Measurements from ENCODE around the gene EIF3J. TPM values are rescaled to one million over a fixed set of nuclear protein-coding genes. Genes with fewer than 3 reads are reported as not detected.

Gene EIF3J
- total RNA-seq, 1 experiment from 2014 or later, result 76.1 TPM

- TF ChIP-seq, protein P1, sequence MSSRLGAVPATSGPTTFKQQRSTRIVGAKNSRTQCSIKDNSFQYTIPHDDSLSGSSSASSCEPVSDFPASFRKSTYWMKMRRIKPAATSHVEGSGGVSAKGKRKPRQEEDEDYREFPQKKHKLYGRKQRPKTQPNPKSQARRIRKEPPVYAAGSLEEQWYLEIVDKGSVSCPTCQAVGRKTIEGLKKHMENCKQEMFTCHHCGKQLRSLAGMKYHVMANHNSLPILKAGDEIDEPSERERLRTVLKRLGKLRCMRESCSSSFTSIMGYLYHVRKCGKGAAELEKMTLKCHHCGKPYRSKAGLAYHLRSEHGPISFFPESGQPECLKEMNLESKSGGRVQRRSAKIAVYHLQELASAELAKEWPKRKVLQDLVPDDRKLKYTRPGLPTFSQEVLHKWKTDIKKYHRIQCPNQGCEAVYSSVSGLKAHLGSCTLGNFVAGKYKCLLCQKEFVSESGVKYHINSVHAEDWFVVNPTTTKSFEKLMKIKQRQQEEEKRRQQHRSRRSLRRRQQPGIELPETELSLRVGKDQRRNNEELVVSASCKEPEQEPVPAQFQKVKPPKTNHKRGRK (CRISPR knock-in tag; IDR thresholded peaks at IDR 0.05; ENCODE audit: borderline replicate concordance), result no peak
- TF ChIP-seq ZNF138 (CRISPR knock-in tag; conservative IDR thresholded peaks at IDR 0.05), result no peak
- no peak for TF ChIP-seq ZNF532 (CRISPR knock-in tag; IDR thresholded peaks at IDR 0.05; ENCODE audit: borderline replicate concordance)
- TF ChIP-seq, protein P2, sequence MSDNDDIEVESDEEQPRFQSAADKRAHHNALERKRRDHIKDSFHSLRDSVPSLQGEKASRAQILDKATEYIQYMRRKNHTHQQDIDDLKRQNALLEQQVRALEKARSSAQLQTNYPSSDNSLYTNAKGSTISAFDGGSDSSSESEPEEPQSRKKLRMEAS (CRISPR knock-in tag; IDR thresholded peaks at IDR 0.05), result no peak
- TF ChIP-seq, protein P3, sequence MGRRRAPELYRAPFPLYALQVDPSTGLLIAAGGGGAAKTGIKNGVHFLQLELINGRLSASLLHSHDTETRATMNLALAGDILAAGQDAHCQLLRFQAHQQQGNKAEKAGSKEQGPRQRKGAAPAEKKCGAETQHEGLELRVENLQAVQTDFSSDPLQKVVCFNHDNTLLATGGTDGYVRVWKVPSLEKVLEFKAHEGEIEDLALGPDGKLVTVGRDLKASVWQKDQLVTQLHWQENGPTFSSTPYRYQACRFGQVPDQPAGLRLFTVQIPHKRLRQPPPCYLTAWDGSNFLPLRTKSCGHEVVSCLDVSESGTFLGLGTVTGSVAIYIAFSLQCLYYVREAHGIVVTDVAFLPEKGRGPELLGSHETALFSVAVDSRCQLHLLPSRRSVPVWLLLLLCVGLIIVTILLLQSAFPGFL (CRISPR knock-in tag; IDR thresholded peaks at IDR 0.05; ENCODE audit: borderline replicate concordance), result no peak
- no peak for TF ChIP-seq PRRX2 (CRISPR knock-in tag; IDR thresholded peaks at IDR 0.05)
- TF ChIP-seq, protein P4, sequence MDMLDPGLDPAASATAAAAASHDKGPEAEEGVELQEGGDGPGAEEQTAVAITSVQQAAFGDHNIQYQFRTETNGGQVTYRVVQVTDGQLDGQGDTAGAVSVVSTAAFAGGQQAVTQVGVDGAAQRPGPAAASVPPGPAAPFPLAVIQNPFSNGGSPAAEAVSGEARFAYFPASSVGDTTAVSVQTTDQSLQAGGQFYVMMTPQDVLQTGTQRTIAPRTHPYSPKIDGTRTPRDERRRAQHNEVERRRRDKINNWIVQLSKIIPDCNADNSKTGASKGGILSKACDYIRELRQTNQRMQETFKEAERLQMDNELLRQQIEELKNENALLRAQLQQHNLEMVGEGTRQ (CRISPR knock-in tag; IDR thresholded peaks at IDR 0.05), result no peak
- TF ChIP-seq NFYB (CRISPR knock-in tag; conservative IDR thresholded peaks at IDR 0.05; ENCODE audit: low read depth), result no peak
- TF ChIP-seq, protein P5, sequence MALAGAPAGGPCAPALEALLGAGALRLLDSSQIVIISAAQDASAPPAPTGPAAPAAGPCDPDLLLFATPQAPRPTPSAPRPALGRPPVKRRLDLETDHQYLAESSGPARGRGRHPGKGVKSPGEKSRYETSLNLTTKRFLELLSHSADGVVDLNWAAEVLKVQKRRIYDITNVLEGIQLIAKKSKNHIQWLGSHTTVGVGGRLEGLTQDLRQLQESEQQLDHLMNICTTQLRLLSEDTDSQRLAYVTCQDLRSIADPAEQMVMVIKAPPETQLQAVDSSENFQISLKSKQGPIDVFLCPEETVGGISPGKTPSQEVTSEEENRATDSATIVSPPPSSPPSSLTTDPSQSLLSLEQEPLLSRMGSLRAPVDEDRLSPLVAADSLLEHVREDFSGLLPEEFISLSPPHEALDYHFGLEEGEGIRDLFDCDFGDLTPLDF (CRISPR knock-in tag; IDR thresholded peaks at IDR 0.05), result no peak
- TF ChIP-seq MYBL2 (CRISPR knock-in tag; IDR thresholded peaks at IDR 0.05), result no peak
- TF ChIP-seq IRF2 (CRISPR knock-in tag; IDR thresholded peaks at IDR 0.05; ENCODE audit: borderline replicate concordance, low read depth), result no peak
- TF ChIP-seq, protein P6, sequence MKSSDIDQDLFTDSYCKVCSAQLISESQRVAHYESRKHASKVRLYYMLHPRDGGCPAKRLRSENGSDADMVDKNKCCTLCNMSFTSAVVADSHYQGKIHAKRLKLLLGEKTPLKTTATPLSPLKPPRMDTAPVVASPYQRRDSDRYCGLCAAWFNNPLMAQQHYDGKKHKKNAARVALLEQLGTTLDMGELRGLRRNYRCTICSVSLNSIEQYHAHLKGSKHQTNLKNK (CRISPR knock-in tag; IDR thresholded peaks at IDR 0.05), result no peak
- TF ChIP-seq NR3C1 (CRISPR knock-in tag; conservative IDR thresholded peaks at IDR 0.05; ENCODE audit: low read depth), result no peak
- no peak for TF ChIP-seq NR2C2 (CRISPR knock-in tag; IDR thresholded peaks at IDR 0.05)
- TF ChIP-seq TEAD4 (CRISPR knock-in tag; IDR thresholded peaks at IDR 0.05), result no peak
- TF ChIP-seq FOXK1 (CRISPR knock-in tag; IDR thresholded peaks at IDR 0.05), result no peak
- no peak overlapping the region for H3K27ac Mint-ChIP-seq
- DNase-seq (ENCODE audit: low spot score), result no peak
- ATAC-seq, result no peak
- CTCF ChIA-PET, result interaction anchor here (0.6 to 2.4 kb wide), 3 partner anchors 9 to 40 kb away, joined by 3 to 8 read pairs (median 7); no protein-coding TSS in a partner anchor
- no peaks in the 10 kb centered on the region for H3K27me3 Mint-ChIP-seq (ENCODE audit: low read depth)
- no peak overlapping the region for H3K4me3 Mint-ChIP-seq
- POLR2A ChIA-PET, result no interaction called here
- H3K36me3 Mint-ChIP-seq, result peaks cover 46% of the 10 kb centered on the region
- no peaks in the 10 kb centered on the region for H3K9me3 Mint-ChIP-seq
- H3K4me1 Mint-ChIP-seq, result no peaks in the 10 kb centered on the region
These were observed 44.3 kb upstream of the EIF3J start for GRCh38 chr15:44492672-44493071.

All from WTC11 (cell line).